ENCODE data around the gene OSBPL8.
"Not testable (repeated sequence)": the region's sequence is repeated elsewhere in the genome, so short reads cannot be mapped to it uniquely, and the experiment has no call there.

The OSBPL8 gene

GRCh38 chr12:76348079-76348901 lies 211.3 kb downstream of the OSBPL8 start, which contains the start of gene BBS10:
BBS10 (minus strand) TSS chr12:76348415; CDS start chr12:76348358, 57 bp downstream.
- peak; percentile 95 for DNase-seq (ENCODE audit: low spot score)

- peak; percentile 64 for DNase-seq (ENCODE audit: low spot score)
These were observed 212.7 kb downstream of the OSBPL8 start for GRCh38 chr12:76346798-76347420.

GRCh38 chr12:76346236-76346635 lies 213.3 kb downstream of the OSBPL8 start:
- DNase-seq (ENCODE audit: low spot score), result no peak

GRCh38 chr12:76345569-76345968 lies 214.0 kb downstream of the OSBPL8 start:
- DNase-seq (ENCODE audit: low spot score), result no peak

- DNase-seq (ENCODE audit: low spot score), result no peak
These were observed 218.0 kb downstream of the OSBPL8 start for GRCh38 chr12:76341436-76342030.

GRCh38 chr12:76340680-76341435 lies 218.7 kb downstream of the OSBPL8 start:
- DNase-seq (ENCODE audit: low spot score), result no peak

- DNase-seq (ENCODE audit: low spot score), result no peak
These were observed 222.0 kb downstream of the OSBPL8 start for GRCh38 chr12:76337583-76337982.

GRCh38 chr12:76332606-76333005 lies 227.0 kb downstream of the OSBPL8 start:
- DNase-seq (ENCODE audit: low spot score), result no peak

GRCh38 chr12:76329606-76330005 lies 230.0 kb downstream of the OSBPL8 start:
- DNase-seq (ENCODE audit: low spot score), result no peak

- DNase-seq (ENCODE audit: low spot score), result peak; percentile 28
These were observed 230.4 kb downstream of the OSBPL8 start for GRCh38 chr12:76329159-76329558.

- DNase-seq (ENCODE audit: low spot score), result not testable (repeated sequence)
These were observed 239.8 kb downstream of the OSBPL8 start for GRCh38 chr12:76319595-76320319.

GRCh38 chr12:76318773-76319594 lies 240.6 kb downstream of the OSBPL8 start:
- no peak for DNase-seq (ENCODE audit: low spot score)

- DNase-seq (ENCODE audit: low spot score), result no peak
These were observed 241.6 kb downstream of the OSBPL8 start for GRCh38 chr12:76317976-76318375.

- no peak for DNase-seq (ENCODE audit: low spot score)
These were observed 243.1 kb downstream of the OSBPL8 start for GRCh38 chr12:76316468-76316867.

GRCh38 chr12:76313299-76313698 lies 246.3 kb downstream of the OSBPL8 start:
- no peak for DNase-seq (ENCODE audit: low spot score)

- DNase-seq (ENCODE audit: low spot score), result no peak
These were observed 247.3 kb downstream of the OSBPL8 start for GRCh38 chr12:76312315-76312714.

GRCh38 chr12:76311796-76312195 lies 247.8 kb downstream of the OSBPL8 start:
- DNase-seq (ENCODE audit: low spot score), result no peak

GRCh38 chr12:76310110-76310509 lies 249.5 kb downstream of the OSBPL8 start:
- DNase-seq (ENCODE audit: low spot score), result peak; percentile 27

GRCh38 chr12:76308866-76309265 lies 250.7 kb downstream of the OSBPL8 start:
- no peak for DNase-seq (ENCODE audit: low spot score)

- DNase-seq (ENCODE audit: low spot score), result no peak
These were observed 252.5 kb downstream of the OSBPL8 start for GRCh38 chr12:76307083-76307482.

- no peak for DNase-seq (ENCODE audit: low spot score)
These were observed 255.5 kb downstream of the OSBPL8 start for GRCh38 chr12:76303989-76304460.

Data from SW480 (cell line).